DND-41 (cell line): ENCODE measurements around the gene CTCF.

Experiments
- ATAC-seq: fragments of 200-7000 bp; cut with Tn5 transposase; 3 replicates; pipeline ENCODE4 v1.9.1; 2021; ENCODE audit warnings: low read depth; ENCODE audit not compliant: insufficient read depth
- DNase-seq: peaks from one replicate; pipeline ENCODE4 v3.0.0-alpha.2; 2020
- H2AFZ ChIP-seq: 2 replicates; pipeline ENCODE4 v1.6.0; 2012; ENCODE audit warnings: low read depth, low read length
- H3K27ac ChIP-seq: 2 replicates; pipeline ENCODE4 v1.5.1; 2012; ENCODE audit warnings: low read length, inconsistent platforms
- H3K27me3 ChIP-seq: fragments of 200-600 bp; sonication (generic); 2 replicates; pipeline ENCODE4 v1.6.0; 2012; ENCODE audit warnings: low read length, mild to moderate bottlenecking, inconsistent platforms; ENCODE audit not compliant: insufficient read depth, poor library complexity
- H3K36me3 ChIP-seq: 2 replicates; pipeline ENCODE4 v1.5.1; 2012; ENCODE audit warnings: low read length, inconsistent platforms; ENCODE audit not compliant: insufficient read depth
- H3K4me1 ChIP-seq: 2 replicates; pipeline ENCODE4 v1.5.1; 2012; ENCODE audit warnings: mild to moderate bottlenecking, low read length; ENCODE audit not compliant: insufficient read depth
- H3K4me2 ChIP-seq: 2 replicates; pipeline ENCODE4 v1.6.0; 2012; ENCODE audit warnings: mild to moderate bottlenecking, moderate library complexity, low read length, inconsistent platforms; ENCODE audit not compliant: insufficient read depth
- H3K4me3 ChIP-seq, 2 experiments: fragments of 200-600 bp in 1 of 2; shearing (Covaris generic) in 1 of 2; 2 replicates each; pipeline ENCODE4 v1.5.1; 2012 to 2016; ENCODE audit warnings: inconsistent platforms in 2 of 2, low read length in 2 of 2, mild to moderate bottlenecking in 2 of 2, low read depth in 1 of 2, moderate library complexity in 1 of 2
- H3K79me2 ChIP-seq: 2 replicates; pipeline ENCODE4 v1.6.0; 2012; ENCODE audit warnings: low read length, inconsistent platforms; ENCODE audit not compliant: insufficient read depth
- H3K9ac ChIP-seq: 2 replicates; pipeline ENCODE4 v1.6.0; 2012; ENCODE audit warnings: low read depth, mild to moderate bottlenecking, inconsistent platforms, low read length, moderate library complexity
- H3K9me3 ChIP-seq: 2 replicates; pipeline ENCODE4 v1.5.1; 2012; ENCODE audit warnings: low read length, moderate library complexity, mild to moderate bottlenecking, inconsistent platforms; ENCODE audit not compliant: insufficient read depth, severe bottlenecking
- H4K20me1 ChIP-seq: 2 replicates; pipeline ENCODE4 v1.6.0; 2012; ENCODE audit warnings: low read length; ENCODE audit not compliant: insufficient read depth
- EZH2 ChIP-seq: IDR thresholded peaks from 3 replicates; pipeline ENCODE4 v1.6.1; 2012; ENCODE audit warnings: borderline replicate concordance, low read depth, mild to moderate bottlenecking, moderate library complexity, low read length, inconsistent platforms; ENCODE audit not compliant: severe bottlenecking
- TF ChIP-seq, protein P1 (sequence below): IDR thresholded peaks from 2 replicates; pipeline ENCODE4 v1.5.1; 2012; ENCODE audit warnings: borderline replicate concordance, low read length, moderate library complexity, mild to moderate bottlenecking; ENCODE audit not compliant: poor library complexity, severe bottlenecking; ENCODE audit errors: extremely low read depth

CTCF gene

DNA sequence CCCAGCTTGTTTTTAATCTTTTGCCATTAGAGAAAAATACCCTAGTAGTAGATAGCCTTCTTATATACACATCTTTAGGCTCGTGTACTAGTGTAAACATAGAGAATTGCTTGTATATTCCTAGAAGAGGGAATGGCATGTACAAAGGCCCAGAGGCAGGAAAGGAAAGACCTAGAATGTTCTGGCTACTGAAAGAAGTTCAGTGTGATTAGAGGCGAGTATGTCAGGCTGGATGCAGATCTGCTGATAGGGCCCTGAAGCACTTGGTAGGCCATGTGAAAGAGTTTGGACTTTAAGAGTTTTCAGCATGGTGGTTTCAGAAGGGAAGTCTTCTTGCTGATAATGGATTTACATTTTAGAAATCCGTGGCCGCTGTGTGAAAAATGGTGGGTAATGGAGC, 17.4 kb downstream of the CTCF start:
- H3K4me2 ChIP-seq: no peak overlapping the region
- H3K4me1 ChIP-seq: no peaks in the 10 kb centered on the region
- no peak for ATAC-seq
- TF ChIP-seq, protein P1, sequence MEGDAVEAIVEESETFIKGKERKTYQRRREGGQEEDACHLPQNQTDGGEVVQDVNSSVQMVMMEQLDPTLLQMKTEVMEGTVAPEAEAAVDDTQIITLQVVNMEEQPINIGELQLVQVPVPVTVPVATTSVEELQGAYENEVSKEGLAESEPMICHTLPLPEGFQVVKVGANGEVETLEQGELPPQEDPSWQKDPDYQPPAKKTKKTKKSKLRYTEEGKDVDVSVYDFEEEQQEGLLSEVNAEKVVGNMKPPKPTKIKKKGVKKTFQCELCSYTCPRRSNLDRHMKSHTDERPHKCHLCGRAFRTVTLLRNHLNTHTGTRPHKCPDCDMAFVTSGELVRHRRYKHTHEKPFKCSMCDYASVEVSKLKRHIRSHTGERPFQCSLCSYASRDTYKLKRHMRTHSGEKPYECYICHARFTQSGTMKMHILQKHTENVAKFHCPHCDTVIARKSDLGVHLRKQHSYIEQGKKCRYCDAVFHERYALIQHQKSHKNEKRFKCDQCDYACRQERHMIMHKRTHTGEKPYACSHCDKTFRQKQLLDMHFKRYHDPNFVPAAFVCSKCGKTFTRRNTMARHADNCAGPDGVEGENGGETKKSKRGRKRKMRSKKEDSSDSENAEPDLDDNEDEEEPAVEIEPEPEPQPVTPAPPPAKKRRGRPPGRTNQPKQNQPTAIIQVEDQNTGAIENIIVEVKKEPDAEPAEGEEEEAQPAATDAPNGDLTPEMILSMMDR: no peak
- TF ChIP-seq EZH2: no peak
- H3K79me2 ChIP-seq: peaks cover 99% of the 10 kb centered on the region
- H3K27ac ChIP-seq: no peak overlapping the region
- H3K9me3 ChIP-seq: no peaks in the 10 kb centered on the region
- DNase-seq: no peak
- H3K4me3 ChIP-seq: no peak overlapping the region
- H4K20me1 ChIP-seq: peaks cover 75% of the 10 kb centered on the region
- no peaks in the 10 kb centered on the region for H3K27me3 ChIP-seq
- no peak overlapping the region for H2AFZ ChIP-seq
- peaks cover 71% of the 10 kb centered on the region for H3K36me3 ChIP-seq
- no peak overlapping the region for H3K9ac ChIP-seq

DNA sequence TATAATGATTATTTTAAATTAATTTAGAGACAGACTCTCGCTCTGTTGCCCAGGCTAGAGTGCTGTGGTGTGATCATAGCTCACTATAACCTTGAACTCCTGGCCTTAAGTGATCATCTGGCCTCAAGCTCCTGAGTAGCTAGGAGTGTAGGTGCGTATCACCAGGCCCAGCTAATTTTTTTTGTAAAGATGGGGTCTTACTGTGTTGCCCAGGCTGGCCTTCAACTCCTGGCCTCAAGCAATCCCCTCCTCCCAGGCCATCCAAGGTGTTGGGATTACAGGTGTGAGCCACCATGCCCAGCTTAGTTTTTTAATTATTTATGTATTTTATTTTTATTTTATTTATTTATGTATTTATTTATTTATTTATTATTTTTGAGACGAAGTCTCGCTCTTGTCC, 17.9 kb downstream of the CTCF start:
- peaks cover 99% of the 10 kb centered on the region for H3K79me2 ChIP-seq
- H3K4me3 ChIP-seq: no peak overlapping the region
- no peaks in the 10 kb centered on the region for H3K27me3 ChIP-seq
- no peaks in the 10 kb centered on the region for H3K9me3 ChIP-seq
- DNase-seq (no peak), ATAC-seq (no peak)
- H3K4me2 ChIP-seq: no peak overlapping the region
- H3K4me1 ChIP-seq: no peaks in the 10 kb centered on the region
- H3K9ac ChIP-seq: no peak overlapping the region
- no peak overlapping the region for H2AFZ ChIP-seq
- H4K20me1 ChIP-seq: peaks cover 76% of the 10 kb centered on the region
- no peak overlapping the region for H3K27ac ChIP-seq
- TF ChIP-seq, protein P1: no peak
- TF ChIP-seq EZH2: no peak
- H3K36me3 ChIP-seq: peaks cover 71% of the 10 kb centered on the region

DNA sequence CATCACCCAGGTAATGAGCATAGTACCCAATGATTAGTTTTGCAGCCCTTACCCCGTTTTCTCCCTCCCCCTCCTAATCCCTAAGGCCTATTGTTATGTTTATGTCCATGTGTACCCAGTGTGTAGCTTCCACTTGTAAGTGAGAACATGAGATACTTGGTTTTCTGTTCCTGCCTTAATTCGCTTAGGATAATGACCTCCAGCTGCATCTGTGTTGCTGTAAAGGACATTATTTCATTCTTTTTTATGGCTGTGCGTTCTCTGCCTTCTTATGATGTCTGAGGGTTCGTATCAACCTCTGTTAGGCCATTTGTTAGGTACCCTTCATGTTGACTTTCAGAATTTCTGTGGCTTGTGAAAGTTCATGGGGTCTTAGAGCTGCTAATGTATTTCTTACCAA, 31.0 kb downstream of the CTCF start:
- no peak overlapping the region for H3K9ac ChIP-seq
- ATAC-seq (no peak), DNase-seq (no peak)
- H3K79me2 ChIP-seq: peaks cover 54% of the 10 kb centered on the region
- H3K4me1 ChIP-seq: no peaks in the 10 kb centered on the region
- no peaks in the 10 kb centered on the region for H3K27me3 ChIP-seq
- no peak overlapping the region for H3K4me2 ChIP-seq
- H3K4me3 ChIP-seq: no peak overlapping the region
- peaks cover 71% of the 10 kb centered on the region for H3K36me3 ChIP-seq
- no peak overlapping the region for H2AFZ ChIP-seq
- TF ChIP-seq, protein P1: no peak
- TF ChIP-seq EZH2: no peak
- H3K9me3 ChIP-seq: no peaks in the 10 kb centered on the region
- H4K20me1 ChIP-seq: peaks cover 52% of the 10 kb centered on the region
- no peak overlapping the region for H3K27ac ChIP-seq

DNA sequence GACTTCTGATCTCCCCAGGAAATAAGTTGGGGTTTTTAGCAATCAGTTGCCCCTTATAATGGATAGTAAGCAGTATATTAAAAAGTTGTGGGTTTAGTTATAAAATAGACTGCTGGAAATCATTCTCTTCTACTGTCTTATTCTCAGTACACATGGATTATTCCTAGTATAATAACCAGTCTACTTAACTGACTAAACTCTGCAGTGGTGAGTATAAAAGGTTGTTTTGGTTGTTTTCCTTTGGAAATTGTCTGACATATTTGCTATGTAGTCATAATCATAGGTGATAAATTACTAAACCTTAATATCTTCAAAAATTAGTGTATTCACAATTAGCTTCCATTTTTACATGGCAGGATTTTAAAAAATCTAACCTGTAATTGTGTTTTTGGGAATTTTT, 31.4 kb downstream of the CTCF start:
- H3K9me3 ChIP-seq: no peaks in the 10 kb centered on the region
- peaks cover 52% of the 10 kb centered on the region for H4K20me1 ChIP-seq
- peaks cover 58% of the 10 kb centered on the region for H3K79me2 ChIP-seq
- no peak overlapping the region for H3K4me3 ChIP-seq
- H3K27me3 ChIP-seq: no peaks in the 10 kb centered on the region
- no peaks in the 10 kb centered on the region for H3K4me1 ChIP-seq
- H2AFZ ChIP-seq: no peak overlapping the region
- H3K9ac ChIP-seq: no peak overlapping the region
- TF ChIP-seq, protein P1: no peak
- H3K36me3 ChIP-seq: peaks cover 73% of the 10 kb centered on the region
- no peak overlapping the region for H3K4me2 ChIP-seq
- no peak for DNase-seq
- no peak for ATAC-seq
- H3K27ac ChIP-seq: no peak overlapping the region
